Measurements from ENCODE around the gene ATP10D.
"Not testable (repeated sequence)": the region's sequence is repeated elsewhere in the genome, so short reads cannot be mapped to it uniquely, and the experiment has no call there.

The ATP10D gene

GRCh38 chr4:47536966-47537365 is 51.9 kb downstream of the ATP10D start:
- no peak overlapping the region for H3K4me3 Mint-ChIP-seq
- DNase-seq, result no peak
- peaks cover 4% of the 10 kb centered on the region for H3K36me3 Mint-ChIP-seq (ENCODE audit: low read depth)
- H3K27me3 Mint-ChIP-seq, result no peaks in the 10 kb centered on the region
- no peak overlapping the region for H3K27ac Mint-ChIP-seq
- peaks cover 27% of the 10 kb centered on the region for H3K4me1 Mint-ChIP-seq (ENCODE audit: low read depth)
- no peaks in the 10 kb centered on the region for H3K9me3 Mint-ChIP-seq

- Mint-ChIP-seq H3K4me1 (ENCODE audit: low read depth) (peaks cover 14% of the 10 kb centered on the region), H3K4me3 (no peak overlapping the region), H3K27me3 (no peaks in the 10 kb centered on the region), H3K9me3 (no peaks in the 10 kb centered on the region), H3K27ac (no peak overlapping the region), H3K36me3 (ENCODE audit: low read depth) (peaks cover 4% of the 10 kb centered on the region)
- no peak for DNase-seq
Observed at GRCh38 chr4:47538111-47538824, 53.2 kb downstream of the ATP10D start.

DNA sequence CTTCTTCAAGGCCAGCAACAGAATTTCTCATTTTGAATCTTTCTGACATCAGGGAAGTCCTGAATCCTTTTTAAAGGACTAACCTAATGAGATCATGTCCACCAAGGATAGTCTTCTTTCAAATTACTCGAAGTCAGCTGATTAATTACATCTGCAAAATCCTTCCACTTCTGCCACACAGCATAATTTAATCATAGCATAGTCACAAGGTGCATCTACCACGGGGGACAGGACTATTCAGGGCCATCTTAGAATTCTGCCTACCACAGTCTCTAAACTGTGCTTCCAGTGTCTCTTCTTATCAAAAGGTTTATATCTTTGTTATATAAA is 53.7 kb downstream of the ATP10D start:
- no peaks in the 10 kb centered on the region for H3K9me3 Mint-ChIP-seq
- peaks cover 12% of the 10 kb centered on the region for H3K4me1 Mint-ChIP-seq (ENCODE audit: low read depth)
- H3K27ac Mint-ChIP-seq, result no peak overlapping the region
- peaks cover 4% of the 10 kb centered on the region for H3K36me3 Mint-ChIP-seq (ENCODE audit: low read depth)
- no peaks in the 10 kb centered on the region for H3K27me3 Mint-ChIP-seq
- no peak overlapping the region for H3K4me3 Mint-ChIP-seq
- no peak for DNase-seq

- H3K27me3 Mint-ChIP-seq; H3K9me3 Mint-ChIP-seq; H3K4me3 Mint-ChIP-seq; H3K36me3 Mint-ChIP-seq (ENCODE audit: low read depth); H3K27ac Mint-ChIP-seq; DNase-seq; H3K4me1 Mint-ChIP-seq (ENCODE audit: low read depth): not testable (repeated sequence)
Observed at GRCh38 chr4:47542640-47543039, 57.6 kb downstream of the ATP10D start.

DNA sequence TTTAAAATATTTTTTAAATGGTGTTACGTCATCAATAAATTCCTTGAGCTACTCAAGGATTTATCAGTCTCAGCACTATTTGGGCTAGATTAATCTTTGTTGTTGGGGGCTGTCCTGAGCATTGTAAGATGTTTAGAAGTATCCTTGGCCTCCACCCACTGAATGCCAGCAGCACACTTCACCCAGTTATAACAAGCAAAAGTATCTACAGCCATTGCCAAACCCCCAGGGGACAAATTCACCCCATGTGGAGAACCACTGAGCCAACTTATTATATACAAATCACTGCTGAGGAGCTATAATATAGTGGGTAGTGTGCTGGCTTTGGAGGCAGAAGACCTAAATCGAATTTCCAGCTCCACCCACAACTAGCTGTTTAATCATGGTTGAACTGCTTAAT is 58.3 kb downstream of the ATP10D start:
- H3K4me1 Mint-ChIP-seq (ENCODE audit: low read depth), result no peaks in the 10 kb centered on the region
- no peak for DNase-seq
- no peaks in the 10 kb centered on the region for H3K9me3 Mint-ChIP-seq
- no peaks in the 10 kb centered on the region for H3K27me3 Mint-ChIP-seq
- no peak overlapping the region for H3K27ac Mint-ChIP-seq
- peaks cover 5% of the 10 kb centered on the region for H3K36me3 Mint-ChIP-seq (ENCODE audit: low read depth)
- no peak overlapping the region for H3K4me3 Mint-ChIP-seq

- H3K9me3 Mint-ChIP-seq; H3K4me3 Mint-ChIP-seq; H3K27me3 Mint-ChIP-seq; DNase-seq; H3K36me3 Mint-ChIP-seq (ENCODE audit: low read depth); H3K4me1 Mint-ChIP-seq (ENCODE audit: low read depth); H3K27ac Mint-ChIP-seq: not testable (repeated sequence)
Observed at GRCh38 chr4:47550357-47550756, 65.3 kb downstream of the ATP10D start.

- peaks cover 2% of the 10 kb centered on the region for H3K4me1 Mint-ChIP-seq (ENCODE audit: low read depth)
- no peaks in the 10 kb centered on the region for H3K9me3 Mint-ChIP-seq
- peaks cover 5% of the 10 kb centered on the region for H3K36me3 Mint-ChIP-seq (ENCODE audit: low read depth)
- H3K4me3 Mint-ChIP-seq, result no peak overlapping the region
- H3K27me3 Mint-ChIP-seq, result no peaks in the 10 kb centered on the region
- no peak overlapping the region for H3K27ac Mint-ChIP-seq
- DNase-seq, result no peak
Observed at GRCh38 chr4:47550899-47551548, 65.9 kb downstream of the ATP10D start.

- no peak overlapping the region for H3K27ac Mint-ChIP-seq
- H3K4me1 Mint-ChIP-seq (ENCODE audit: low read depth), result peaks cover 2% of the 10 kb centered on the region
- peaks cover 5% of the 10 kb centered on the region for H3K36me3 Mint-ChIP-seq (ENCODE audit: low read depth)
- no peak overlapping the region for H3K4me3 Mint-ChIP-seq
- no peaks in the 10 kb centered on the region for H3K27me3 Mint-ChIP-seq
- DNase-seq, result no peak
- no peaks in the 10 kb centered on the region for H3K9me3 Mint-ChIP-seq
Observed at GRCh38 chr4:47551682-47552081, 66.6 kb downstream of the ATP10D start.

GRCh38 chr4:47553329-47554125 is 68.5 kb downstream of the ATP10D start:
- Mint-ChIP-seq H3K27ac (no peak overlapping the region), H3K4me1 (ENCODE audit: low read depth) (peaks cover 2% of the 10 kb centered on the region), H3K27me3 (no peaks in the 10 kb centered on the region), H3K9me3 (no peaks in the 10 kb centered on the region), H3K36me3 (ENCODE audit: low read depth) (no peaks in the 10 kb centered on the region), H3K4me3 (no peak overlapping the region)
- no peak for DNase-seq

DNA sequence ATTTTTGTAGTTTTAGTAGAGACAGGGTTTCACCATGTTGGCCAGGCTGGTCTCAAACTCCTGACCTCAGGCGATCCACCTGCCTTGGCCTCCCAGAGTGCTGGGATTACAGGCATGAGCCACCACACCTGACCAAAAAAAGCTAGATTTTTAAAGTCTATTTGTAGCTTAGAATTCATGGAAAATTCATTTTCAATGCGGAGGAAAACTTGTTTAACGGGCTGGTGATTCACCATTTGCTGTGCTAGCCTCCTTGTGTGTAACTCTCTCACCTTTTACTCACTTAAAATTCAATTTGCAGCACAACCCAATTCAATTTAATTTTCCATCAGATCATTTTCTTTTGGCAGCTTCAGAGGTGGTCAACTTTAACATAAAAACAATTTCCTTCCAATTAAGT is 70.8 kb downstream of the ATP10D start:
- not testable (repeated sequence) for H3K4me1 Mint-ChIP-seq (ENCODE audit: low read depth); H3K9me3 Mint-ChIP-seq; H3K36me3 Mint-ChIP-seq (ENCODE audit: low read depth); H3K4me3 Mint-ChIP-seq; H3K27ac Mint-ChIP-seq; DNase-seq; H3K27me3 Mint-ChIP-seq

DNA sequence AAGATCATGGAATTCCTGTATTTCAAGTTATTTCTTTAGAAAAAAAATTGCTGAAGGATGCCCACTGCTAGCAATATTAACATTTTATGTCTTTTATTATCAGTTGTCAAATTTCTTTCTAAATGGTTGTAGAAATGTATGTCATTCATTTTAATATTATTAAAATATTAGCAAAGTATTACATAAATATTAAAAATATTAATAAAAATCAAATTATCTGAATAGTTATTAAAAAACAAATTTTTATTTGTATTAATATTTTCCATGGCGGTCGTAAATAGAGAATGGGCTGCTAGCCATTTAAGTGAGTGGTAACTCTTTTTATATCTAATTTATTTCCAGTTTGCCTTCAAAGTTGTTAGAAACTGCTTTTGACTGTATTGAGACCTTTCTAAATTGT is 72.2 kb downstream of the ATP10D start:
- no peaks in the 10 kb centered on the region for H3K27me3 Mint-ChIP-seq
- no peaks in the 10 kb centered on the region for H3K36me3 Mint-ChIP-seq (ENCODE audit: low read depth)
- DNase-seq, result no peak
- H3K4me1 Mint-ChIP-seq (ENCODE audit: low read depth), result peaks cover 2% of the 10 kb centered on the region
- no peak overlapping the region for H3K27ac Mint-ChIP-seq
- H3K4me3 Mint-ChIP-seq, result no peak overlapping the region
- H3K9me3 Mint-ChIP-seq, result no peaks in the 10 kb centered on the region

DNA sequence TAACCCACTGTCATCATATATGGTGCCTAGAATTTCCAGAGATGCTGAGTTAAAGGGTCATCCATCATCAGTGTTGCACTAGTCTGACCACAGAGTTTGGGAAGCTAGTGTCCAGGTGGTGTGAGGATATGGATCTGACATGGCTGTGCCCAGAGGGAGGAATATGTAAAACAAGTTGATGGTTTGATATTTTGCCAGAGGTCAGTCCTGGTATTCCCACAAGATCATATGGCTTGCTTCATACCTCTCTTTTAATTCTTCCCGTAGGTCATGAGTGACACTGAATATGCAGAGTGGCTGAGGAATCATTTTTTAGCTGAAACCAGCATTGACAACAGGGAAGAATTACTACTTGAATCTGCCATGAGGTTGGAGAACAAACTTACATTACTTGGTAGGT is 75.6 kb downstream of the ATP10D start:
- no peaks in the 10 kb centered on the region for H3K9me3 Mint-ChIP-seq
- no peaks in the 10 kb centered on the region for H3K27me3 Mint-ChIP-seq
- H3K4me3 Mint-ChIP-seq, result no peak overlapping the region
- DNase-seq, result no peak
- no peaks in the 10 kb centered on the region for H3K36me3 Mint-ChIP-seq (ENCODE audit: low read depth)
- no peak overlapping the region for H3K27ac Mint-ChIP-seq
- H3K4me1 Mint-ChIP-seq (ENCODE audit: low read depth), result peaks cover 7% of the 10 kb centered on the region

DNA sequence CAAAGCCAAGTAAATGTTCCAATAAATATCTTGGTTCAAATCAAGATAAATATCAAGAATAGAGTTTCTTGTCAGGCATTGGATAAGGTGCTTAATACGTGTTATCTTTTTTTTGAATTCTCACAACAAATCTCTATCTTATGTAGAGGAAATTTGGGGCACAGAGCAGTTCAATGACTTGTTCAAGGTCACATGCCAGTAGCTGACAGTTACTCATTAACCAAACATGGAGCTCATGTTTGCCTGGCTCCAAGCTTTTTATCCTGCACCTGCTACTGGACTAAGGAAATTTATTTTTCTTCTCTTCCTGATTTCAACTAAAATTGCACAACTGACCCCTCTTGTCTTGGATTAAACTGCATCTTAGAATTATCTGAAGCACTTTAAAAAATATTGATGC is 76.3 kb downstream of the ATP10D start:
- Mint-ChIP-seq H3K36me3 (ENCODE audit: low read depth) (no peaks in the 10 kb centered on the region), H3K9me3 (no peaks in the 10 kb centered on the region), H3K4me1 (ENCODE audit: low read depth) (peaks cover 7% of the 10 kb centered on the region), H3K27ac (no peak overlapping the region), H3K27me3 (no peaks in the 10 kb centered on the region), H3K4me3 (no peak overlapping the region)
- no peak for DNase-seq

- H3K4me1 Mint-ChIP-seq (ENCODE audit: low read depth), result peaks cover 7% of the 10 kb centered on the region
- H3K27ac Mint-ChIP-seq, result no peak overlapping the region
- no peaks in the 10 kb centered on the region for H3K27me3 Mint-ChIP-seq
- no peak for DNase-seq
- no peaks in the 10 kb centered on the region for H3K9me3 Mint-ChIP-seq
- H3K36me3 Mint-ChIP-seq (ENCODE audit: low read depth), result no peaks in the 10 kb centered on the region
- no peak overlapping the region for H3K4me3 Mint-ChIP-seq
Observed at GRCh38 chr4:47562297-47562696, 77.2 kb downstream of the ATP10D start.

DNA sequence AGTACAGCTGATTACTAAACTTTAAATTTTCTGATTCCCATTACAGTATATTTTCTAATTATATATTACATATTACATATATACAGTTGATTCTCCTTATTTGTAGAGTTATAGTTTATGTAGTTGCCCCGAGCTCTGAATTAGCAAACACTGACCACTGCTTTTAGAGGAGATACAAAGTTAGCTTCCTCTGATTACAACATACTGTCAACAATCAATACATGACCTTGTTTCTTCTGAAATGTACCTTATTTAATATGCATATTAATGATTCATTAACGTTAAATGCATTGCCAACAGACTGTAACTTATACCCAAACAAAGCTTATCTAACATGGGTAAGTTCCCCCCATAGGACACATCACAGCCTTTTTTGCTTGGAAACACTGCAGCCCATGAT is 81.5 kb downstream of the ATP10D start:
- no peak overlapping the region for H3K4me3 Mint-ChIP-seq
- no peaks in the 10 kb centered on the region for H3K9me3 Mint-ChIP-seq
- no peak for DNase-seq

More for the DNA sequence above, 81.5 kb downstream of the ATP10D start:
- no peaks in the 10 kb centered on the region for H3K36me3 Mint-ChIP-seq (ENCODE audit: low read depth)
- H3K27me3 Mint-ChIP-seq, result no peaks in the 10 kb centered on the region
- no peak overlapping the region for H3K27ac Mint-ChIP-seq
- H3K4me1 Mint-ChIP-seq (ENCODE audit: low read depth), result peaks cover 7% of the 10 kb centered on the region

Data from activated T-cell treated with anti-CD3 and anti-CD28 coated beads, Interleukin-2, amount 50 U/mL, for 24 hours (primary cell).